D341Med (cell line): Measurements from ENCODE around the gene ASXL1.
"Not testable (repeated sequence)": the region's sequence is repeated elsewhere in the genome, so short reads cannot be mapped to it uniquely, and the experiment has no call there.

Source experiments
- DNase-seq: peaks from one replicate; pipeline ENCODE4 v3.0.0; 2012; ENCODE audit warnings: low spot score

The ASXL1 gene

DNA sequence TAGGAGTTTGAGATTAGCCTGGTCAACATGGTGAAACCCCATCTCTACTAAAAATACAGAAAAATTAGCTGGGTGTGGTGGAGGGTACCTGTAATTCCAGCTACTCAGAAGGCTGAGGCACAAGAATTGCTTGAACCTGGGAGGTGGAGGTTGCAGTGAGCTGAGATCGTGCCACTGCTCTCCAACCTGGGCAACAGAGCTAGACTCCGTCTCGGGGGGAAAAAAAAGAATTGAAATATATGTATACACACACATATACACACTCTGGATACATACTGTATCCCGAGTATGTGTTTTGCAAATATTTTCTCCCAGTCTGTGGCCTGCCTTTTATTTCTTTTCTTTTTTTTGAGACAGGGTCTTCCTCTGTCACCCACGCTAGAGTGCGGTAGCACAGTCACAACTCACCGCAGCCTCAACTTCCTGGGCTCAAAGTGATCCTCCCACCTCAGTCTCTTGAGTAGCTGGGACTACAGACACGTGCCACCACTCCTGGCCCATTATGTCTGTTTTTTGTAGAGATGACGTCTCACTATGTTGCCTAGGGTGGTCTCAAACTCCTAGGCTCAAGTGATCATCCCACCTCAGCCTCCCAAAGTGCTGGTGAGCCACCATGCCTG is 49.1 kb downstream of the ASXL1 start:
- not testable (repeated sequence) for DNase-seq

DNA sequence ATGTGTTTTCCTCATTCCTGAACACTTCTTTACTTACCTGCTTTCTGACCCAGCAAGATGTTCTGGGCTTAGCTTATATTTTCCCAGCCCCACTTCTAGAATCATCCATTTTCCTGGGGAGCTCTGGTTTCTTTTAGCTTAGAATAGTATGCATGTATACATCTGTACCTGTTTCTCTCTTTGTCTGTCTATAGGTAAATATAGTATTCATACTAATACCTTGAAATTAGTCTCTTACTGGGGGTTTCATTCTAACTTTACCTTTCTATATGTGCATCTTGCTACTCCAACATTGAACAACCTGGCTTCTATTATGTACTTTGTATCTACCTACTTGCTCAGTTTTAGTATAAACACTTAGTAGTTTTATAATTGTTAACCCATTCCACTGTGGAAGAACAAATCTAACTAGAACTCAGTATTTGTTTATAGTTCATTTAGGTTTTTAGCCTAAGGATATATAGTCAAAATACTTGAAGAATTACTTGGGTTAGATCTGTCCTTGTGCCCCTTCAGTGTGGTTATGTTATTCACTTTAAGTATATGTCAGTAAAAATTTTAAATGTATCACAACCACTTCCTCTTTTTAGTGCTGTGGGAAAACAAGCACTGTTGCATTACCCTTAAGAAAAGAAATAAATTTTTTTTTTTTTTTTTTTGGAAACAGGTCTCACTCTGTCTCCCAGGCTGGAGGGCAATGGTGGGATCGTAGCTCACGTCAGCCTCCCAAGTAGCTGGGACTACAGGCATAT is 54.0 kb downstream of the ASXL1 start:
- no peak for DNase-seq

- DNase-seq: no peak
These were observed 57.4 kb downstream of the ASXL1 start for GRCh38 chr20:32415494-32415893.

DNA sequence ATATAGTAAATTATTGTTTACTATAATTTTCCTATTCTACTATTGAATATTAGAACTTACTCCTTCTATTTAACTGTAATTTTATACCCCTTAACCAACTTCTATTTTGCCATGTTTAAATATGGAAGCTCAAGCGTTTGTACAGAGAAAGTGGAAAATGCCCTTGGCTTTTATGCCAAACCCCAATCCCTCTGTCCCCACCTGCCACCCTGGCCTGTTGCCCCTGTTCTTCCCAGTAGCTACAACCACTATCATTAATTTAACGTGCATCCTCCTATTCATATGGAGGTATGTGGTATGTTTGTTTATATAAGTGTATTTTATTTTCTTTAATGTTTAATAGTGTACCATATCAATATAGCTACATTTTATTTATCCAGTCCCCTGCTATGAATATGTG is 58.1 kb downstream of the ASXL1 start:
- no peak for DNase-seq

GRCh38 chr20:32418376-32418775 is 60.2 kb downstream of the ASXL1 start:
- DNase-seq: no peak

DNA sequence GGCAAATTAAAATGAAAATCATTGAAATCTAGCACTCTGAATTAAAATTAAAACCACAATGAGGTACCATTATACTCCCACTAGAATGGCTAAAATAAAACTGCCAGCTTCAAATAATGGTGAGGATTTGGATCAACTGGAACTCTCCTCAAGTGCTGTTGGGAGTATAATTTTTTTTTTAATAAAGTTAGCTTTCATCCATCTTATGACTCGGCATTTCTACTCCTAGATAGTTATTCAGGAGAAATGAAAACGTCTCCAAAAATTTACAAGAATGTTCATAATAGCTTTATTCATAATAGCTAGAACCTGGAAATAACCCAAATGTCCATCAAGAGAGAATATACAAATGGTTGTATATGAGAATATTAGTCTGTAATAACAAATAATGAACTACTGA is 63.2 kb downstream of the ASXL1 start:
- no peak for DNase-seq

DNA sequence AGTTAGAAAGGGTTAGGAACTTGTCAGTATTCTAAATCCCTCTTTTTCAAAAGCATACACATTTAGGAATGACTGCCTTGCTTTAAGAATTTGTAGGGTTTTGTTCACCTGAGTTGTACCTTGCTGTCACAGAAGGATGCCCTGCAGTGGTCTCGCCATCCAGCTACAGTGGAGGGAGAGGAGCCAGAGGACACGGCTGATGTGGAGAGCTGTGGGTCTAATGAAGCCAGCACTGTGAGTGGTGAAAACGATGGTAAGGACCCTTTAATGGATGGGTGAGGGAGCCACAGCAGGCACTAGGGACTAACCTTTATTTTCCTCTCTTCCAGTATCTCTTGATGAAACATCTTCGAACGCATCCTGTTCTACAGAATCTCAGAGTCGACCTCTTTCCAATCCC is 69.9 kb downstream of the ASXL1 start:
- no peak for DNase-seq

GRCh38 chr20:32429343-32429742 is 71.2 kb downstream of the ASXL1 start:
- no peak for DNase-seq

- DNase-seq: no peak
These were observed 71.7 kb downstream of the ASXL1 start for GRCh38 chr20:32429745-32430360.

GRCh38 chr20:32431457-32431856 is 73.3 kb downstream of the ASXL1 start:
- no peak for DNase-seq

- DNase-seq: no peak
These were observed 74.1 kb downstream of the ASXL1 start for GRCh38 chr20:32432277-32432676.

DNA sequence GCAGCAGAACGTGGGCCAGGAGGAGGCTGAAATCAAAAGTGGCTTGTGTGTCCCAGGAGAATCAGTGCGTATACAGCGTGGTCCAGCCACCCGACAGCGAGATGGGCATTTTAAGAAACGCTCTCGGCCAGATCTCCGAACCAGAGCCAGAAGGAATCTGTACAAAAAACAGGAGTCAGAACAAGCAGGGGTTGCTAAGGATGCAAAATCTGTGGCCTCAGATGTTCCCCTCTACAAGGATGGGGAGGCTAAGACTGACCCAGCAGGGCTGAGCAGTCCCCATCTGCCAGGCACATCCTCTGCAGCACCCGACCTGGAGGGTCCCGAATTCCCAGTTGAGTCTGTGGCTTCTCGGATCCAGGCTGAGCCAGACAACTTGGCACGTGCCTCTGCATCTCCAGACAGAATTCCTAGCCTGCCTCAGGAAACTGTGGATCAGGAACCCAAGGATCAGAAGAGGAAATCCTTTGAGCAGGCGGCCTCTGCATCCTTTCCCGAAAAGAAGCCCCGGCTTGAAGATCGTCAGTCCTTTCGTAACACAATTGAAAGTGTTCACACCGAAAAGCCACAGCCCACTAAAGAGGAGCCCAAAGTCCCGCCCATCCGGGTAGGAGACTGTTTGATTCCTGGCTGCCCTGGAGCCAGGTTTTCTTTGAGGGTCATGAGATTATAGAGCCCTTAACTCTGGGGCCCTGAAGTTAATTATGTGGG is 75.3 kb downstream of the ASXL1 start:
- DNase-seq: peak; percentile 34

GRCh38 chr20:32434434-32434833 is 76.3 kb downstream of the ASXL1 start:
- DNase-seq: peak; percentile 29

- DNase-seq: no peak
These were observed 77.4 kb downstream of the ASXL1 start for GRCh38 chr20:32435449-32436107.

GRCh38 chr20:32436142-32436861 is 78.2 kb downstream of the ASXL1 start:
- DNase-seq: no peak

- DNase-seq: no peak
These were observed 78.8 kb downstream of the ASXL1 start for GRCh38 chr20:32436968-32437367.

GRCh38 chr20:32437391-32438074 is 79.4 kb downstream of the ASXL1 start:
- DNase-seq: peak; percentile 22

DNA sequence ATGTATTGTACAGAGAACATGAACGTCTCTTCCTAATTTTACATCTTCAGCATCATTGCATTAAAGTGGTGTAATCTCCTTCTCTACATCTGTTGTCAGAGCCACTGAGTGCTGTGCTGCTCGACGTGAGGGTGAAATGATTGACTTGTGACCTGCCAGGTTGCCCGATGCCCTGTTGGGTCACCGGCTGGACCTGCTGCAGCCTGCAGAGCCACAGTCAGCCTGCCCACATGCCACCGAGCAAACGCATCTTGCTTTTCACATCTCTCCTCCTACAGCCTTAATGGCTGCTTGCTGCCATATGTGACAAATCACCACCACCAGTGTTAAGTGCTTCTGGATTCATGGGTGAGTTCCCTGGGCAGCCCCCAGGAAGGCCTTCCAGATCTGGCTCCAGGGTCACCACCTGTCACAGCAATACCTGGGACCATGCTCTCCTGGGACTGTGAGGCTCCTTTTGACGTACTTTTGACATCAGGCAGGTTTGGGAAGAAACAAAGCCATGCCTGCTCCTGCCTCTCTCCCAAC is 80.3 kb downstream of the ASXL1 start:
- DNase-seq: no peak

DNA sequence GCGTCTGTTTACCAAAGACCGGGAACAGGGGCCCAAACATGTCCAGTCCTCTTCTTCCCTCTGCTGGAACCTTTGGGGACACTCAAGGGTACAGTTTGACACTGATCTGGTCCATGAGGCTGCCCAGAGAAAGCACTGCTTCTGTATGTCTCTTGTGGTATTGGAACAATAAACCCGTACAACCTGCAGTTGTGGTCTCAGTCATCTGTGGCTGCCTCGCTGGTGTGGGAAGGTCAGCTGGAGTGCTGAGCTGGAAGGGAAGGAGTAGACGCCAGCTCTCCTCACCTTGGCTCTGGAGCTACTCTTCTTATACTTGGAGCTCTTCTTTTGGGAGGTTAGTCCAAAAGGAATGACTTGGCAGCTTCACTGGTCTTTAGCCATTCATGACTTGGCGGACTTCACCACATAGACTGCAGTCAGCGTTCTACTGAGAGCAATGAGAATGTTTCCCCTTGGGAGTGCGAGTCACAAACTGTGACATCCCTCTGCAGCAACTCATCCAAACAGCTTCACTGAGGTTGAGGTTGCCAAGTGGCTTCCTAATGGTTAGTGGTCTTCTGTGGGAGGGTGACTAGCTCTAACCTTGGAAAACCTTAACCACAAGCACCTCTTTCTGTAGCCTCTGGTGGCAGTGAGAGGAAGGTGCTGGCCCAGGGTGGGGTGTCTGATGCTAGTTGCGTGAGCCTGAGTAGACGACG is 81.2 kb downstream of the ASXL1 start:
- no peak for DNase-seq
